IMR-90 (cell line): Measurements from ENCODE around the gene HMX1. TPM values are rescaled to one million over a fixed set of nuclear protein-coding genes. Genes with fewer than 3 reads are reported as not detected.

Experiments
- ATAC-seq: fragments of 200-7000 bp; cut with Tn5 transposase; 2 replicates; pipeline ENCODE4 v1.9.1; 2020; ENCODE audit warnings: low read depth, mild to moderate bottlenecking, moderate library complexity
- BruUV-seq: library from RNA; stranded (reverse); fragments of 400-500 nt; replicated peaks from 2 replicates; lab custom pipeline; 2021; lab: Mats Ljungman, UMichigan
- CTCF ChIA-PET: fragments of 300-600 bp; formaldehyde crosslinking; extraction: SDS; loops from one replicate; lab custom pipeline; 2021; ENCODE audit warnings: antibody characterized with exemption; lab: Yijun Ruan, JAX
- POLR2A ChIA-PET: fragments of 300-600 bp; sonication (Branson Sonifier 250); formaldehyde crosslinking; loops from one replicate; lab custom pipeline; 2022; ENCODE audit warnings: antibody characterized with exemption; ENCODE audit not compliant: unreplicated experiment; lab: Charles Lee
- DNase-seq: peaks from one replicate; pipeline ENCODE4 v3.0.0; 2013
- H2AFZ ChIP-seq: replicated peaks from 2 replicates; pipeline ENCODE3; 2013; ENCODE audit warnings: low read length, mild to moderate bottlenecking; ENCODE audit not compliant: poor library complexity
- H2AK5ac ChIP-seq: 2 replicates; pipeline ENCODE4 v1.6.1; 2013; ENCODE audit warnings: low read depth, low read length, inconsistent platforms
- H2AK9ac ChIP-seq: replicated peaks from 2 replicates; pipeline ENCODE3; 2013; ENCODE audit warnings: mild to moderate bottlenecking, low read depth, low read length, moderate library complexity; ENCODE audit not compliant: poor library complexity
- H2BK120ac ChIP-seq: 2 replicates; pipeline ENCODE4 v1.6.1; 2013; ENCODE audit warnings: low read depth, low read length, inconsistent platforms
- H2BK15ac ChIP-seq: 3 replicates; pipeline ENCODE4 v1.6.1; 2013; ENCODE audit warnings: low read depth, low read length, inconsistent platforms
- H2BK20ac ChIP-seq: 2 replicates; pipeline ENCODE4 v1.6.1; 2013; ENCODE audit warnings: low read depth, mild to moderate bottlenecking, inconsistent platforms, low read length, moderate library complexity
- H2BK5ac ChIP-seq: 2 replicates; pipeline ENCODE4 v1.6.1; 2013; ENCODE audit warnings: mild to moderate bottlenecking, low read depth, low read length, inconsistent platforms; ENCODE audit not compliant: poor library complexity, severe bottlenecking
- H3K14ac ChIP-seq: replicated peaks from 2 replicates; pipeline ENCODE4 v1.6.1; 2013; ENCODE audit warnings: low read depth, low read length, inconsistent platforms
- H3K18ac ChIP-seq: 2 replicates; pipeline ENCODE4 v1.6.1; 2013; ENCODE audit warnings: low read depth, low read length, control low read depth
- H3K23ac ChIP-seq: 2 replicates; pipeline ENCODE4 v1.6.1; 2013; ENCODE audit warnings: low read depth, low read length, inconsistent platforms
- H3K27ac ChIP-seq: 2 replicates; pipeline ENCODE4 v1.5.1; 2013; ENCODE audit warnings: mild to moderate bottlenecking, control low read depth, low read length; ENCODE audit not compliant: insufficient read depth
- H3K27me3 ChIP-seq: 2 replicates; pipeline ENCODE4 v1.6.1; 2013; ENCODE audit warnings: low read length; ENCODE audit not compliant: control insufficient read depth, insufficient read depth
- H3K36me3 ChIP-seq: 2 replicates; pipeline ENCODE4 v1.6.1; 2013; ENCODE audit warnings: low read length, mixed read lengths; ENCODE audit not compliant: control insufficient read depth, insufficient read depth
- H3K4ac ChIP-seq: 2 replicates; pipeline ENCODE4 v1.6.1; 2013; ENCODE audit warnings: low read depth, low read length, inconsistent platforms
- H3K4me1 ChIP-seq: 2 replicates; pipeline ENCODE4 v1.6.1; 2013; ENCODE audit warnings: low read length, mixed read lengths; ENCODE audit not compliant: control insufficient read depth, insufficient read depth
- H3K4me2 ChIP-seq: 2 replicates; pipeline ENCODE4 v1.6.1; 2013; ENCODE audit warnings: low read depth, mild to moderate bottlenecking, control low read depth, low read length, moderate library complexity
- H3K4me3 ChIP-seq: 2 replicates; pipeline ENCODE4 v1.5.1; 2013; ENCODE audit warnings: low read depth, mild to moderate bottlenecking, control low read depth, low read length, moderate library complexity; ENCODE audit not compliant: insufficient read depth
- H3K56ac ChIP-seq: 2 replicates; pipeline ENCODE4 v1.6.1; 2013; ENCODE audit warnings: low read length, inconsistent platforms; ENCODE audit not compliant: insufficient read depth; ENCODE audit errors: extremely low read depth
- H3K79me1 ChIP-seq, 2 experiments: 2 replicates each; pipeline ENCODE4 v1.6.1; 2013; ENCODE audit warnings: low read length in 2 of 2, inconsistent platforms in 1 of 2, low read depth in 1 of 2
- H3K9ac ChIP-seq: 2 replicates; pipeline ENCODE4 v1.6.1; 2013; ENCODE audit warnings: low read depth, low read length, control low read depth
- H3K9me1 ChIP-seq: 2 replicates; pipeline ENCODE4 v1.6.1; 2013; ENCODE audit warnings: low read length, inconsistent platforms; ENCODE audit not compliant: insufficient read depth
- H3K9me3 ChIP-seq: 2 replicates; pipeline ENCODE4 v1.6.1; 2013; ENCODE audit warnings: low read length; ENCODE audit not compliant: control insufficient read depth, insufficient read depth
- H4K20me1 ChIP-seq: 2 replicates; pipeline ENCODE4 v1.6.1; 2013; ENCODE audit warnings: low read length, inconsistent platforms; ENCODE audit not compliant: insufficient read depth
- H4K5ac ChIP-seq: 2 replicates; pipeline ENCODE4 v1.6.1; 2013; ENCODE audit warnings: mild to moderate bottlenecking, low read depth, low read length, control low read depth
- H4K8ac ChIP-seq, 2 experiments: 2 replicates each; pipeline ENCODE4 v1.6.1; 2013; ENCODE audit warnings: low read depth in 2 of 2, low read length in 2 of 2, control low read depth in 1 of 2, inconsistent platforms in 1 of 2
- H4K91ac ChIP-seq: 2 replicates; pipeline ENCODE4 v1.6.1; 2013; ENCODE audit warnings: low read depth, low read length, inconsistent platforms; ENCODE audit not compliant: insufficient read depth
- NFE2L2 ChIP-seq: fragments of 150-350 bp; IDR thresholded peaks from 2 replicates; pipeline ENCODE4 v1.6.1; 2016; ENCODE audit warnings: low read depth, mild to moderate bottlenecking, low read length
- WGBS, 2 experiments: methylation state at CpG; one replicate each; pipeline versions ENCODE4 v1.1.5 to v1.1.7; 2013; ENCODE audit warnings: missing lambda C conversion rate in 2 of 2; ENCODE audit not compliant: insufficient read length in 1 of 2; ENCODE audit errors: extremely low coverage in 2 of 2; 5-methylcytosine and 5-hydroxymethylcytosine counted together
- dilution Hi-C: fragments of 300-500 bp; cut with HindIII; formaldehyde crosslinking; loops from one replicate; pipeline ENCODE4 v1.14.3; 2018; ENCODE audit warnings: low sequenced_read_pairs; ENCODE audit not compliant: unreplicated experiment
- in situ Hi-C: fragments of 300-500 bp; cut with MboI; formaldehyde crosslinking; loops from 3 replicates; pipeline ENCODE4 v1.14.3; 2019; ENCODE audit warnings: low sequenced_read_pairs, inconsistent platforms, mixed read lengths
- intact Hi-C: fragments of 100-400 bp; cut with micrococcal nuclease; formaldehyde crosslinking; loops from 2 replicates; pipeline ENCODE4 v1.10.0; 2022
- polyA plus RNA-seq, 3 experiments: library from polyadenylated mRNA; depleted of rRNA; stranded (reverse); fragments of >200 nt; gene quantifications; 2 replicates each; pipeline ENCODE4 v1.2.3, GENCODE V29; 2012; ENCODE audit warnings: low replicate concordance in 1 of 3
- total RNA-seq: library from RNA; depleted of rRNA; stranded (reverse); fragments of >200 nt; gene quantifications from 2 replicates; pipeline ENCODE4 v1.2.3, GENCODE V29; 2012

Gene HMX1
- total and polyA plus RNA-seq, 2 of the 4 experiments (the other 2 are of a cell fraction), result not detected

GRCh38 chr4:8893624-8894423 lies 22.2 kb upstream of the HMX1 start:
- H3K4me1 ChIP-seq, result no peaks in the 10 kb centered on the region
- H3K23ac ChIP-seq, result no peak overlapping the region
- BruUV-seq, result no TSS peak
- no peak for TF ChIP-seq NFE2L2
- no peak overlapping the region for H2BK5ac ChIP-seq
- no peak overlapping the region for H2AFZ ChIP-seq
- no peak for DNase-seq
- no peaks in the 10 kb centered on the region for H3K79me1 ChIP-seq
- intact Hi-C loops, result no loop called here
- ChIA-PET CTCF (no interaction called here), POLR2A (no interaction called here)
- H3K14ac ChIP-seq, result no peak overlapping the region
- no peaks in the 10 kb centered on the region for H3K9me3 ChIP-seq
- no peaks in the 10 kb centered on the region for H3K9me1 ChIP-seq
- no peak overlapping the region for H3K4me3 ChIP-seq
- no peak overlapping the region for H2AK9ac ChIP-seq
- no peak overlapping the region for H2BK15ac ChIP-seq
- no peak overlapping the region for H3K4me2 ChIP-seq
- in situ Hi-C loops, result no loop called here
- no peaks in the 10 kb centered on the region for H3K36me3 ChIP-seq
- H4K20me1 ChIP-seq, result no peaks in the 10 kb centered on the region
- no peak for ATAC-seq
- peaks cover 43% of the 10 kb centered on the region for H3K27me3 ChIP-seq
- dilution Hi-C loops, result no loop called here
- H2BK20ac ChIP-seq, result no peak overlapping the region
- H3K27ac ChIP-seq, result no peak overlapping the region
- H4K5ac ChIP-seq, result no peak overlapping the region
- H4K8ac ChIP-seq, result no peak overlapping the region
- no peak overlapping the region for H3K9ac ChIP-seq
- H2BK120ac ChIP-seq, result no peak overlapping the region
- no peak overlapping the region for H3K4ac ChIP-seq
- H2AK5ac ChIP-seq, result no peak overlapping the region
- H3K18ac ChIP-seq, result no peak overlapping the region
- H3K56ac ChIP-seq, result no peak overlapping the region
- 2% methylated on average over 16 of the region's 68 CpGs; no CpG with 5 or more reads in 1 of the 2 experiments for WGBS, 2 experiments
- no peak overlapping the region for H4K91ac ChIP-seq
